Osteoblast (primary cell): ENCODE data around the gene MOAP1. TPM values are rescaled to one million over a fixed set of nuclear protein-coding genes. Genes with fewer than 3 reads are reported as not detected.
A peak's percentile ranks its signal among the peaks of the same experiment; 100 is the strongest.
"Not testable (repeated sequence)": the region's sequence is repeated elsewhere in the genome, so short reads cannot be mapped to it uniquely, and the experiment has no call there.

Experiments
- DNase-seq: peaks from one replicate; pipeline ENCODE4 v3.0.0; 2011; ENCODE audit warnings: low spot score, mixed read lengths; ENCODE audit not compliant: insufficient read length; ENCODE audit errors: missing footprints
- H2AFZ ChIP-seq: 2 replicates; pipeline ENCODE4 v1.6.0; 2011; ENCODE audit warnings: mild to moderate bottlenecking, low read length
- H3K27ac ChIP-seq: 2 replicates; pipeline ENCODE4 v1.5.1; 2011; ENCODE audit warnings: mild to moderate bottlenecking, low read depth, low read length, moderate library complexity
- H3K27me3 ChIP-seq: 2 replicates; pipeline ENCODE4 v1.6.0; 2012; ENCODE audit warnings: mild to moderate bottlenecking, control low read depth, inconsistent platforms, low read length, moderate library complexity; ENCODE audit not compliant: insufficient read depth
- H3K36me3 ChIP-seq: 2 replicates; pipeline ENCODE4 v1.5.1; 2011; ENCODE audit warnings: mild to moderate bottlenecking, low read length, control low read depth, moderate library complexity; ENCODE audit not compliant: insufficient read depth
- H3K4me1 ChIP-seq: 2 replicates; pipeline ENCODE4 v1.5.1; 2011; ENCODE audit warnings: mild to moderate bottlenecking, low read length, control low read depth, moderate library complexity; ENCODE audit not compliant: insufficient read depth
- H3K4me2 ChIP-seq: 2 replicates; pipeline ENCODE4 v1.6.0; 2011; ENCODE audit warnings: mild to moderate bottlenecking, low read length; ENCODE audit not compliant: insufficient read depth
- H3K4me3 ChIP-seq: fragments of 200-600 bp; sonication (generic); 3 replicates; pipeline ENCODE4 v1.5.1; 2012; ENCODE audit warnings: mild to moderate bottlenecking, low read length, inconsistent platforms; ENCODE audit not compliant: insufficient read depth
- H3K79me2 ChIP-seq: 2 replicates; pipeline ENCODE4 v1.6.0; 2012; ENCODE audit warnings: mild to moderate bottlenecking, low read length, control low read depth, inconsistent platforms; ENCODE audit not compliant: insufficient read depth
- H3K9me3 ChIP-seq: 2 replicates; pipeline ENCODE4 v1.5.1; 2011; ENCODE audit warnings: low read depth, low read length, control low read depth
- H4K20me1 ChIP-seq: 2 replicates; pipeline ENCODE4 v1.6.0; 2012; ENCODE audit warnings: mild to moderate bottlenecking, low read length, control low read depth; ENCODE audit not compliant: insufficient read depth
- total RNA-seq: library from RNA; depleted of rRNA; stranded (reverse); fragments of >200 nt; gene quantifications from 2 replicates; pipeline ENCODE4 v1.2.3, GENCODE V29; 2012
- TF ChIP-seq, protein P1 (sequence below): IDR thresholded peaks from 2 replicates; pipeline ENCODE4 v1.5.1; 2011; ENCODE audit warnings: mild to moderate bottlenecking, low read depth, low read length, moderate library complexity; ENCODE audit errors: extremely low read depth

Gene MOAP1
- total RNA-seq, 1 donor: 16.6 TPM

DNA sequence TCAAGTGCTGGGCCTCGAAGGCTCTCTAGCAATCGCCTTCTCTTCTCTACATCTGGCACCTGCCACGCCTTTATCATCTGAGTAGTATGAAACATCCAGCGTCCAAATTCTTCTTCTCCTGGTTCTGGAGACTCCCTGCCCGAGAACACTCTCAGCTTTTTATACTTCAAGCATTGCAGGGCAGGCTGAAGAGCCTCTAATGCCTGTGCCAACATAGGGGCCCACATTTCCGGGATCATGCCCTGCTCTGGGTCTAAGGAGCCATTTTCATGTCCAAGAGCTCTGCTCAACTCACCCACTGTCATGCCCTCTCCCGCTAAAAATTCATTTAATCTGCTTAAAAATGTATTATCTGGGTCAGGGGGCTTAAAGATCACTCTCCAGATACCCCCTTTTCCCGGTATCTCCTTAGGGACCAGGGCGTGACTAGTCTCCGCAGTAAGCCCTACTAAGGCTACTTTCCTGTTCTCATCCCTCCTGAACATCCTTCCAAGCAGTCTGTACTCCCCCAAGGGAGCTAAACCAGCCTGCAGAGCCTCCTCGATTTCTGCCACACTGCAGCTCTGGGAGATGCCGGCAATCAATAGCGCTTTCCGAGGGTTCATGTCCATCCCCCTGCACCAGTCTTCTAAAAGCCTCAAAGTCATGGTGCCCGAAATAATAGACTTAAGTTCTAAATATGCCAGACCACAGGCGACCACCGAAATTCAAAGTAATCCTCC lies 940 bp downstream of the MOAP1 start:
- Histone ChIP-seq H2AFZ (peak overlapping the region; percentile 69), H3K4me3 (peak overlapping the region; percentile 95), H3K27ac (peak overlapping the region; percentile 81), H3K9me3 (no peaks in the 10 kb centered on the region), H3K27me3 (no peaks in the 10 kb centered on the region), H4K20me1 (peaks cover 9% of the 10 kb centered on the region), H3K36me3 (peaks cover 8% of the 10 kb centered on the region), H3K4me1 (peaks cover 15% of the 10 kb centered on the region), H3K79me2 (peaks cover 45% of the 10 kb centered on the region), H3K4me2 (peak overlapping the region; percentile 88)
- TF ChIP-seq, protein P1, sequence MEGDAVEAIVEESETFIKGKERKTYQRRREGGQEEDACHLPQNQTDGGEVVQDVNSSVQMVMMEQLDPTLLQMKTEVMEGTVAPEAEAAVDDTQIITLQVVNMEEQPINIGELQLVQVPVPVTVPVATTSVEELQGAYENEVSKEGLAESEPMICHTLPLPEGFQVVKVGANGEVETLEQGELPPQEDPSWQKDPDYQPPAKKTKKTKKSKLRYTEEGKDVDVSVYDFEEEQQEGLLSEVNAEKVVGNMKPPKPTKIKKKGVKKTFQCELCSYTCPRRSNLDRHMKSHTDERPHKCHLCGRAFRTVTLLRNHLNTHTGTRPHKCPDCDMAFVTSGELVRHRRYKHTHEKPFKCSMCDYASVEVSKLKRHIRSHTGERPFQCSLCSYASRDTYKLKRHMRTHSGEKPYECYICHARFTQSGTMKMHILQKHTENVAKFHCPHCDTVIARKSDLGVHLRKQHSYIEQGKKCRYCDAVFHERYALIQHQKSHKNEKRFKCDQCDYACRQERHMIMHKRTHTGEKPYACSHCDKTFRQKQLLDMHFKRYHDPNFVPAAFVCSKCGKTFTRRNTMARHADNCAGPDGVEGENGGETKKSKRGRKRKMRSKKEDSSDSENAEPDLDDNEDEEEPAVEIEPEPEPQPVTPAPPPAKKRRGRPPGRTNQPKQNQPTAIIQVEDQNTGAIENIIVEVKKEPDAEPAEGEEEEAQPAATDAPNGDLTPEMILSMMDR: no peak
- DNase-seq: peak; percentile 77

DNA sequence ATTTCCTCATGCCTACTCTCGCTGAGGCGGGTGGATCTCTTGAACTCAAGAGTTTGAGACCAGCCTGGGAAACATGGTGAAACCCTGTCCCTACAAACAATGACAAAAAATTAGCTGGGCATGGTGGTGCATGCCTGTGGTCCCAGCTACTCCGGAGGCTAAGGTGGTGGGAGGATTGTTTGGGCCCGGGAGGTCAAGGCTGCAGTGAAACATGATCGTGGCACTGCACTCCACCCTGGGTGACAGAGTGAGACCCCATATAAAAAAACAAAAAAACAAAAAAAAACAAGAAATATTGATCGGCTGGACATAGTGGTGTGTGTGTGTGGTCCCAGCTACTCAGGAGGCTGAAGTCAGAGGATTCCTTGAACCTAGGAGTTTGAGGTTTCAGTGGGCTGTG lies 9.2 kb downstream of the MOAP1 start:
- no peak overlapping the region for H2AFZ ChIP-seq
- no peak overlapping the region for H3K27ac ChIP-seq
- no peaks in the 10 kb centered on the region for H3K9me3 ChIP-seq
- no peaks in the 10 kb centered on the region for H3K36me3 ChIP-seq
- DNase-seq: no peak
- H4K20me1 ChIP-seq: no peaks in the 10 kb centered on the region
- TF ChIP-seq, protein P1: no peak
- peaks cover 2% of the 10 kb centered on the region for H3K4me1 ChIP-seq
- H3K79me2 ChIP-seq: no peaks in the 10 kb centered on the region
- peaks cover 7% of the 10 kb centered on the region for H3K27me3 ChIP-seq
- H3K4me3 ChIP-seq: no peak overlapping the region
- no peak overlapping the region for H3K4me2 ChIP-seq

- not testable (repeated sequence) for DNase-seq, H3K36me3 ChIP-seq, H2AFZ ChIP-seq, H3K4me1 ChIP-seq, H3K27me3 ChIP-seq, H3K9me3 ChIP-seq, H3K27ac ChIP-seq, H3K4me3 ChIP-seq, H3K79me2 ChIP-seq, H4K20me1 ChIP-seq, H3K4me2 ChIP-seq
Measured at GRCh38 chr14:93174731-93175130, 10.0 kb downstream of the MOAP1 start.

DNA sequence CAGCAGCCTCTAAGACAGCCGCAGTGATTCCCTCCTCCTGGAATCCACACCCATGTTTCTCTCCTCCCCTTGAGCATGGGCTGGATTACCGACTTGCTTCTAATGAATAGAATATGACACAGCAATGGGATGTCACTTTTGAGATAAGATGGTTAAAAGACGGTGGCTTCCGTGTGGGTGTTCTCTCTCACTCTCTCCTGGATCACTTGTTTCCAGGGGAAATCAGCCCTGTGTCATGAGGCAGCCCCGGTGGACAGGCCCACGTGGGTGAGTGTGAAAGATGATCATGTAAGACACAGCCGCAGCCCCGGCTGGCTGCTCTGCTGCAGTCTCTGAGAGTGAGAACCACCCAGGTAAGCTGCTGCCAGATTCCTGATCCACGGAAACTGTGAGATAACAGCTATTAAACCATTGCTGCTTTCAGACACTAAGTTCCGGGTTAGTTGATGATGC lies 10.7 kb downstream of the MOAP1 start:
- DNase-seq: peak; percentile 53
- Histone ChIP-seq H3K9me3 (no peaks in the 10 kb centered on the region), H3K27ac (no peak overlapping the region), H3K36me3 (no peaks in the 10 kb centered on the region), H3K27me3 (peaks cover 7% of the 10 kb centered on the region), H3K79me2 (no peaks in the 10 kb centered on the region), H2AFZ (peak overlapping the region; percentile 27), H4K20me1 (no peaks in the 10 kb centered on the region), H3K4me2 (peak overlapping the region; percentile 17), H3K4me1 (no peaks in the 10 kb centered on the region), H3K4me3 (no peak overlapping the region)
- TF ChIP-seq, protein P1: no peak
